ENCODE measurements around the gene CNIH3.

DNA sequence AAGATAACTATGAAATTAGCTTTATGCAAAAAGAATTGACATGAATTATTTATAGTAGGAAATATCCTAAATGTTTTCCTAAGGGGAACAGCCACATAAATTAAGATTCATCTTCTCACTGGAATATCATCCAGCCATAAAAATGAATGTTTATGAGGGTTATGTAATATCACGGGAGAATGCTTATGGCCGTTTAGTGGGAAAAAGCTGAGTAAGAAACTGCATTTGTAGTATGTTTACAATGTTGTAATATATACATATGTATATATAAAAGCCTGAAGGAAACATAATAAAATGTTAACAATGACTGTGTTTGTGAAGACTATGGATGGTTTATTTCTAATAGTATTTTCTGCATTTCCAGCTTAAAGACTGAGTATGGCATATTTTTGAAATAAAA lies 161.1 kb downstream of the CNIH3 start:
- TF ChIP-seq, protein P1, sequence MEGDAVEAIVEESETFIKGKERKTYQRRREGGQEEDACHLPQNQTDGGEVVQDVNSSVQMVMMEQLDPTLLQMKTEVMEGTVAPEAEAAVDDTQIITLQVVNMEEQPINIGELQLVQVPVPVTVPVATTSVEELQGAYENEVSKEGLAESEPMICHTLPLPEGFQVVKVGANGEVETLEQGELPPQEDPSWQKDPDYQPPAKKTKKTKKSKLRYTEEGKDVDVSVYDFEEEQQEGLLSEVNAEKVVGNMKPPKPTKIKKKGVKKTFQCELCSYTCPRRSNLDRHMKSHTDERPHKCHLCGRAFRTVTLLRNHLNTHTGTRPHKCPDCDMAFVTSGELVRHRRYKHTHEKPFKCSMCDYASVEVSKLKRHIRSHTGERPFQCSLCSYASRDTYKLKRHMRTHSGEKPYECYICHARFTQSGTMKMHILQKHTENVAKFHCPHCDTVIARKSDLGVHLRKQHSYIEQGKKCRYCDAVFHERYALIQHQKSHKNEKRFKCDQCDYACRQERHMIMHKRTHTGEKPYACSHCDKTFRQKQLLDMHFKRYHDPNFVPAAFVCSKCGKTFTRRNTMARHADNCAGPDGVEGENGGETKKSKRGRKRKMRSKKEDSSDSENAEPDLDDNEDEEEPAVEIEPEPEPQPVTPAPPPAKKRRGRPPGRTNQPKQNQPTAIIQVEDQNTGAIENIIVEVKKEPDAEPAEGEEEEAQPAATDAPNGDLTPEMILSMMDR (conservative IDR thresholded peaks at IDR 0.05; ENCODE audit: low read depth, low read length), result no peak
- no peak for TF ChIP-seq CEBPB (IDR thresholded peaks at IDR 0.05; ENCODE audit: low read depth, low read length)
- TF ChIP-seq POLR2A (IDR thresholded peaks at IDR 0.05; ENCODE audit: low read depth, low read length), result no peak
- no peak for TF ChIP-seq RAD21 (IDR thresholded peaks at IDR 0.05; ENCODE audit: low read length)
- TF ChIP-seq, protein P2, sequence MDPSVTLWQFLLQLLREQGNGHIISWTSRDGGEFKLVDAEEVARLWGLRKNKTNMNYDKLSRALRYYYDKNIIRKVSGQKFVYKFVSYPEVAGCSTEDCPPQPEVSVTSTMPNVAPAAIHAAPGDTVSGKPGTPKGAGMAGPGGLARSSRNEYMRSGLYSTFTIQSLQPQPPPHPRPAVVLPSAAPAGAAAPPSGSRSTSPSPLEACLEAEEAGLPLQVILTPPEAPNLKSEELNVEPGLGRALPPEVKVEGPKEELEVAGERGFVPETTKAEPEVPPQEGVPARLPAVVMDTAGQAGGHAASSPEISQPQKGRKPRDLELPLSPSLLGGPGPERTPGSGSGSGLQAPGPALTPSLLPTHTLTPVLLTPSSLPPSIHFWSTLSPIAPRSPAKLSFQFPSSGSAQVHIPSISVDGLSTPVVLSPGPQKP (IDR thresholded peaks at IDR 0.05; ENCODE audit: borderline replicate concordance, low read depth, low read length), result no peak
- TF ChIP-seq, protein P3, sequence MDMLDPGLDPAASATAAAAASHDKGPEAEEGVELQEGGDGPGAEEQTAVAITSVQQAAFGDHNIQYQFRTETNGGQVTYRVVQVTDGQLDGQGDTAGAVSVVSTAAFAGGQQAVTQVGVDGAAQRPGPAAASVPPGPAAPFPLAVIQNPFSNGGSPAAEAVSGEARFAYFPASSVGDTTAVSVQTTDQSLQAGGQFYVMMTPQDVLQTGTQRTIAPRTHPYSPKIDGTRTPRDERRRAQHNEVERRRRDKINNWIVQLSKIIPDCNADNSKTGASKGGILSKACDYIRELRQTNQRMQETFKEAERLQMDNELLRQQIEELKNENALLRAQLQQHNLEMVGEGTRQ (IDR thresholded peaks at IDR 0.05; ENCODE audit: low read depth, low read length), result no peak
- no peak for TF ChIP-seq RCOR1 (IDR thresholded peaks at IDR 0.05; ENCODE audit: insufficient replicate concordance, low read length)
- no peak for TF ChIP-seq RFX5 (IDR thresholded peaks at IDR 0.05; ENCODE audit: low read depth, low read length)

Data from IMR-90 (cell line).